NCI-H146 (cell line): ENCODE results near the gene RINL.

Experiments
- DNase-seq: peaks from one replicate; lab custom pipeline; 2025; lab: John Stamatoyannopoulos, UW

RINL gene

GRCh38 chr19:38849147-38849859 lies 28.8 kb downstream of the RINL start:
- DNase-seq: peak; percentile 97

- no peak for DNase-seq
Observed at GRCh38 chr19:38848299-38849146, 29.6 kb downstream of the RINL start.

- no peak for DNase-seq
Observed at GRCh38 chr19:38846097-38846496, 32.0 kb downstream of the RINL start.

GRCh38 chr19:38845374-38846024 lies 32.6 kb downstream of the RINL start:
- DNase-seq: no peak

GRCh38 chr19:38844093-38844686 lies 33.9 kb downstream of the RINL start:
- no peak for DNase-seq

GRCh38 chr19:38843175-38843758 lies 34.8 kb downstream of the RINL start:
- DNase-seq: no peak

- DNase-seq: no peak
Observed at GRCh38 chr19:38842439-38843174, 35.5 kb downstream of the RINL start.

- no peak for DNase-seq
Observed at GRCh38 chr19:38841787-38842438, 36.2 kb downstream of the RINL start.

GRCh38 chr19:38841180-38841766 lies 36.8 kb downstream of the RINL start:
- no peak for DNase-seq

GRCh38 chr19:38840583-38840968 lies 37.5 kb downstream of the RINL start:
- DNase-seq: no peak

- DNase-seq: no peak
Observed at GRCh38 chr19:38839816-38840582, 38.1 kb downstream of the RINL start.

GRCh38 chr19:38838986-38839761 lies 38.9 kb downstream of the RINL start:
- DNase-seq: no peak

GRCh38 chr19:38838208-38838985 lies 39.7 kb downstream of the RINL start:
- no peak for DNase-seq

- no peak for DNase-seq
Observed at GRCh38 chr19:38837656-38838121, 40.4 kb downstream of the RINL start.

- no peak for DNase-seq
Observed at GRCh38 chr19:38836983-38837626, 41.0 kb downstream of the RINL start.

GRCh38 chr19:38836159-38836982 lies 41.7 kb downstream of the RINL start:
- DNase-seq: no peak

- DNase-seq: no peak
Observed at GRCh38 chr19:38834590-38834989, 43.5 kb downstream of the RINL start.
